Esophagus muscularis mucosa (tissue), 4 donors: Measurements from ENCODE around the gene C6orf62.
A peak's percentile ranks its signal among the peaks of the same experiment; 100 is the strongest.

Experiments used
- EP300 ChIP-seq: sonication (generic); formaldehyde crosslinking; IDR thresholded peaks from one replicate; pipeline ENCODE4 v1.6.1; 2017; ENCODE audit warnings: antibody characterized with exemption
- POLR2A ChIP-seq: fragments of 450-650 bp; IDR thresholded peaks from one replicate; pipeline ENCODE4 v1.6.1; 2017; ENCODE audit warnings: antibody characterized with exemption, moderate library complexity, mild to moderate bottlenecking, low read depth
- POLR2AphosphoS5 ChIP-seq, 2 donors: sonication (generic); formaldehyde crosslinking; IDR thresholded peaks; one replicate each; pipeline ENCODE4 v1.6.1; 2017; ENCODE audit warnings: antibody characterized with exemption in 2 of 2
- TF ChIP-seq, protein P1 (sequence below), 3 experiments: fragments of 200-600 bp in 2 of 3; fragments of 450-650 bp in 1 of 3; sonication (generic) in 2 of 3; IDR thresholded peaks; one replicate each; pipeline ENCODE4 v1.5.1; 2017 to 2019; ENCODE audit warnings: antibody characterized with exemption in 3 of 3, mild to moderate bottlenecking in 2 of 3, moderate library complexity in 1 of 3

DNA sequence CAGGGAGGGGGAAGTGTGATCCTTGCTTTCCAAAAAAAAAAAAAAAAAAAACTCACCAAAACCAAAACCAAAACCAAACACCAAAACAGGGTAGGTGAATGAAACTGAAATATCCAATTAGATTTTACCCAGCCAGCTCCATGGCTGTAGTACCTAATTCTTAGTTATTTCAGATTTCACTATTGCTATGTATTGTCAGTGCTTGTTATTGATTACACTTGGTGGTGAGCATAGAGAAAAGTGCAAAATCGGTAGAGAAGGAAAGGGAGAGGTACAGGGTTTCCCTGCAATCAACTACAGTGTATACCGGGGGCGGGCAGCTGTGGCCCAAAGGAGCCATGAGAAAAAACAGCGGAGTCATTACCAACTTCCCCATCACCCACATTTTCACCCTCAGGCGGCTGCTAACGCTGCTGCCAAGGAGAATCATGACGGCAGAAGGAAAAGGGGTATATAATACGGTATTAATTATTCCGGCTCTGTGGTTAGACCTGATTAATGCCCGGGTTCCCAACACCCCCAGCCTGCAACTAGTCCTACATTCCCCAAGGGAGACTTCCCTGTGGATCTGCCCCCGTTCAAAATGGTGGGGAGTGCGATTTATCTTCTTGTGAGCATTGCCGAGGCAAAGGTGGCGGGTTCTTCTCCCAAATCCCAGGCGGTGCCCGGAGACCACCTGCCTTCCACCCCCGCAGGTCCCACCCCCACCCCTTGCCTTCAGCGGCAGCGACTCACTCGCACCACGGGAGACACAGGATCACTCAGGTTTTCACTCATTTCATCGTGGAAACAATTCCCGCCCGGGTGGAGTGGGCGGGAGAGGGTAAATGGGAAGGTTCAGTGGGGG is at the start of gene C6orf62:
- TF ChIP-seq POLR2A = no peak
- TF ChIP-seq, protein P1, sequence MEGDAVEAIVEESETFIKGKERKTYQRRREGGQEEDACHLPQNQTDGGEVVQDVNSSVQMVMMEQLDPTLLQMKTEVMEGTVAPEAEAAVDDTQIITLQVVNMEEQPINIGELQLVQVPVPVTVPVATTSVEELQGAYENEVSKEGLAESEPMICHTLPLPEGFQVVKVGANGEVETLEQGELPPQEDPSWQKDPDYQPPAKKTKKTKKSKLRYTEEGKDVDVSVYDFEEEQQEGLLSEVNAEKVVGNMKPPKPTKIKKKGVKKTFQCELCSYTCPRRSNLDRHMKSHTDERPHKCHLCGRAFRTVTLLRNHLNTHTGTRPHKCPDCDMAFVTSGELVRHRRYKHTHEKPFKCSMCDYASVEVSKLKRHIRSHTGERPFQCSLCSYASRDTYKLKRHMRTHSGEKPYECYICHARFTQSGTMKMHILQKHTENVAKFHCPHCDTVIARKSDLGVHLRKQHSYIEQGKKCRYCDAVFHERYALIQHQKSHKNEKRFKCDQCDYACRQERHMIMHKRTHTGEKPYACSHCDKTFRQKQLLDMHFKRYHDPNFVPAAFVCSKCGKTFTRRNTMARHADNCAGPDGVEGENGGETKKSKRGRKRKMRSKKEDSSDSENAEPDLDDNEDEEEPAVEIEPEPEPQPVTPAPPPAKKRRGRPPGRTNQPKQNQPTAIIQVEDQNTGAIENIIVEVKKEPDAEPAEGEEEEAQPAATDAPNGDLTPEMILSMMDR (IDR thresholded peaks at IDR 0.05) = no peak
- no peak for TF ChIP-seq EP300
- peak in 1 of 2 donors; percentile 7 for TF ChIP-seq POLR2AphosphoS5 (IDR thresholded peaks at IDR 0.05)
